Endothelial cell of umbilical vein (primary cell): Measurements from ENCODE around the gene FGR.

ENCODE experiments used
- CTCF ChIP-seq, 2 donors: IDR thresholded peaks; 1 replicate in 1 of 2; 2 replicates in 1 of 2; pipeline ENCODE4 v1.5.1; 2011; ENCODE audit warnings: low read length in 2 of 2, mild to moderate bottlenecking in 2 of 2, moderate library complexity in 2 of 2, control low read depth in 1 of 2, inconsistent platforms in 1 of 2, low read depth in 1 of 2; ENCODE audit not compliant: insufficient read depth in 1 of 2; ENCODE audit errors: extremely low read depth in 1 of 2
- EZH2 ChIP-seq: IDR thresholded peaks from 2 replicates; pipeline ENCODE4 v1.6.1; 2012; ENCODE audit warnings: borderline replicate concordance, low read depth, mild to moderate bottlenecking, moderate library complexity, low read length, inconsistent platforms; ENCODE audit not compliant: severe bottlenecking
- FOS ChIP-seq: IDR thresholded peaks from 2 replicates; pipeline ENCODE4 v1.6.1; 2011; ENCODE audit warnings: mild to moderate bottlenecking, low read length, moderate library complexity, borderline replicate concordance; ENCODE audit not compliant: insufficient read depth
- GATA2 ChIP-seq: IDR thresholded peaks from 2 replicates; pipeline ENCODE4 v1.7.0; 2011; ENCODE audit warnings: low read depth, mild to moderate bottlenecking, moderate library complexity, mixed read lengths, low read length; ENCODE audit not compliant: insufficient read length, insufficient read depth
- JUN ChIP-seq: IDR thresholded peaks from 2 replicates; pipeline ENCODE4 v1.6.1; 2011; ENCODE audit warnings: borderline replicate concordance, low read depth; ENCODE audit not compliant: insufficient read length, insufficient read depth
- MAX ChIP-seq: IDR thresholded peaks from 2 replicates; pipeline ENCODE4 v1.6.1; 2011; ENCODE audit not compliant: insufficient read depth, insufficient read length
- MYC ChIP-seq: IDR thresholded peaks from one replicate; pipeline ENCODE4 v1.6.1; 2011; ENCODE audit warnings: mild to moderate bottlenecking, low read depth, low read length
- POLR2A ChIP-seq: IDR thresholded peaks from 2 replicates; pipeline ENCODE4 v1.6.1; 2012; ENCODE audit warnings: low read depth, mild to moderate bottlenecking, control low read depth, low read length
- POLR2AphosphoS5 ChIP-seq: IDR thresholded peaks from 2 replicates; pipeline ENCODE4 v1.6.1; 2012; ENCODE audit warnings: low read depth, mild to moderate bottlenecking, control low read depth, low read length, moderate library complexity; ENCODE audit not compliant: insufficient read depth

GRCh38 chr1:27650539-27651175 lies 15.7 kb upstream of the FGR start:
- TF ChIP-seq MYC = no peak
- no peak for TF ChIP-seq CTCF (IDR thresholded peaks at IDR 0.05; ENCODE audit: extremely low read depth in 1 of 2, insufficient read depth in 1 of 2, low read depth in 1 of 2, low read length in 2 of 2)
- no peak for TF ChIP-seq EZH2
- TF ChIP-seq POLR2A = no peak
- no peak for TF ChIP-seq MAX
- TF ChIP-seq JUN = no peak
- TF ChIP-seq POLR2AphosphoS5 = no peak
- no peak for TF ChIP-seq GATA2
- no peak for TF ChIP-seq FOS
